Mammary epithelial cell (primary cell): ENCODE measurements around the gene ADAM12.

Experiments used
- EZH2 ChIP-seq: IDR thresholded peaks from 2 replicates; pipeline ENCODE4 v1.6.1; 2012; ENCODE audit warnings: low read length, inconsistent platforms, borderline replicate concordance
- TF ChIP-seq, protein P1 (sequence below), 2 donors: IDR thresholded peaks in 1 of 2; conservative IDR thresholded peaks in 1 of 2; 2 replicates each; pipeline ENCODE4 v1.5.1; 2011 to 2012; ENCODE audit warnings: inconsistent platforms in 2 of 2, low read length in 2 of 2, mild to moderate bottlenecking in 2 of 2, control low read depth in 1 of 2, low read depth in 1 of 2; ENCODE audit not compliant: insufficient read depth in 1 of 2; ENCODE audit errors: extremely low read depth in 1 of 2

DNA sequence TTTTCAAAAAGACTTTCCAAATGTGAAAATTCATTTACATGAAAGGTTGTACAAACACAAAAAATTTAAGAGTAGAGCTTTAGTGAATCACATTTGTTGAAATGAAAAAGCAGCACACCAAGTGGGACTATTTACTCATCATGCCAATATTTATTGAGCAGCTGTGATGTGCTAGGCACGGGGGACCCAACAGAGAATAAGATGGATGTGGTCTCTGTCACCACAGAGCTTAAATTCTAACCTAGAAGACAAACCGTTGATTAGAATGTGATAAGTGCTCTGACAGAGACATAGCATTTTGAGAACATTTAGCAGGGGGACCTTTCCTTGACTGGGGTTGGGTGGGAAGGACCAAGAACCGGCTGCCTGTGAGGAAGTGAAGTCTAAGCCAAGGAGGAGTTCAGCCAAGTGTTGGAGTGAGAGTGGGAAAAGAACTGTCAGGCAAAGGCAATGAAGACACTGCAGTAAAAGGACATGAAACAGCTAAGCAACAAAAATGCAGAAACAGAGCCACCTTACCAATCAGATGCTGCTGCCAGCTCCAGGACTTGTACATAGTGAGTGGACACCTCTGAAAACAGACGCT is 19.1 kb downstream of the ADAM12 start:
- TF ChIP-seq, protein P1, sequence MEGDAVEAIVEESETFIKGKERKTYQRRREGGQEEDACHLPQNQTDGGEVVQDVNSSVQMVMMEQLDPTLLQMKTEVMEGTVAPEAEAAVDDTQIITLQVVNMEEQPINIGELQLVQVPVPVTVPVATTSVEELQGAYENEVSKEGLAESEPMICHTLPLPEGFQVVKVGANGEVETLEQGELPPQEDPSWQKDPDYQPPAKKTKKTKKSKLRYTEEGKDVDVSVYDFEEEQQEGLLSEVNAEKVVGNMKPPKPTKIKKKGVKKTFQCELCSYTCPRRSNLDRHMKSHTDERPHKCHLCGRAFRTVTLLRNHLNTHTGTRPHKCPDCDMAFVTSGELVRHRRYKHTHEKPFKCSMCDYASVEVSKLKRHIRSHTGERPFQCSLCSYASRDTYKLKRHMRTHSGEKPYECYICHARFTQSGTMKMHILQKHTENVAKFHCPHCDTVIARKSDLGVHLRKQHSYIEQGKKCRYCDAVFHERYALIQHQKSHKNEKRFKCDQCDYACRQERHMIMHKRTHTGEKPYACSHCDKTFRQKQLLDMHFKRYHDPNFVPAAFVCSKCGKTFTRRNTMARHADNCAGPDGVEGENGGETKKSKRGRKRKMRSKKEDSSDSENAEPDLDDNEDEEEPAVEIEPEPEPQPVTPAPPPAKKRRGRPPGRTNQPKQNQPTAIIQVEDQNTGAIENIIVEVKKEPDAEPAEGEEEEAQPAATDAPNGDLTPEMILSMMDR (conservative IDR thresholded peaks at IDR 0.05 in 1 of 2, IDR thresholded peaks at IDR 0.05 in 1 of 2; ENCODE audit: extremely low read depth in 1 of 2, insufficient read depth in 1 of 2, low read depth in 1 of 2, low read length in 2 of 2), result no peak
- TF ChIP-seq EZH2, result no peak
